Natural killer cell (primary cell): ENCODE data around the gene LINC01488. TPM values are rescaled to one million over a fixed set of nuclear protein-coding genes. Genes with fewer than 3 reads are reported as not detected.

Experiments
- ATAC-seq, 3 donors: fragments of 150-1000 bp in 2 of 3; fragments of 200-7000 bp in 1 of 3; cut with Tn5 transposase; 1 replicate in 1 of 3; 2 replicates in 2 of 3; pipeline ENCODE4 v1.10.0; 2021; ENCODE audit warnings: mild to moderate bottlenecking in 2 of 3, moderate library complexity in 2 of 3
- DNase-seq, 2 donors: peaks; one replicate each; pipeline versions ENCODE4 v3.0.0 to v3.0.0-alpha.2; 2013 to 2021; ENCODE audit warnings: mixed read lengths in 1 of 2
- H3K27ac ChIP-seq: one replicate; pipeline ENCODE4 v1.5.1; 2013; ENCODE audit warnings: mild to moderate bottlenecking, low read length
- H3K27me3 ChIP-seq: one replicate; pipeline ENCODE4 v1.6.1; 2013; ENCODE audit warnings: low read length; ENCODE audit not compliant: control insufficient read depth, insufficient read depth
- H3K36me3 ChIP-seq: one replicate; pipeline ENCODE4 v1.6.1; 2013; ENCODE audit warnings: low read length; ENCODE audit not compliant: control insufficient read depth, insufficient read depth
- H3K4me1 ChIP-seq: one replicate; pipeline ENCODE4 v1.6.1; 2013; ENCODE audit warnings: low read length; ENCODE audit not compliant: control insufficient read depth, insufficient read depth
- H3K4me3 ChIP-seq: one replicate; pipeline ENCODE4 v1.5.1; 2013; ENCODE audit warnings: low read length
- H3K9me3 ChIP-seq: one replicate; pipeline ENCODE4 v1.6.1; 2013; ENCODE audit warnings: low read length; ENCODE audit not compliant: control insufficient read depth, insufficient read depth
- H3K27ac Mint-ChIP-seq, 2 donors: one replicate each; pipeline ENCODE4 v1.8.0; 2022; ENCODE audit warnings: mild to moderate bottlenecking in 2 of 2, mixed read lengths in 2 of 2, moderate library complexity in 1 of 2
- H3K27me3 Mint-ChIP-seq, 2 donors: one replicate each; pipeline ENCODE4 v1.8.0; 2022; ENCODE audit warnings: low read depth in 2 of 2, mixed read lengths in 2 of 2
- H3K36me3 Mint-ChIP-seq: one replicate; pipeline ENCODE4 v1.8.0; 2022; ENCODE audit warnings: mixed read lengths
- H3K4me1 Mint-ChIP-seq, 2 donors: one replicate each; pipeline ENCODE4 v1.8.0; 2022; ENCODE audit warnings: mixed read lengths in 2 of 2
- H3K4me3 Mint-ChIP-seq: one replicate; pipeline ENCODE4 v1.8.0; 2022; ENCODE audit warnings: mild to moderate bottlenecking, moderate library complexity, mixed read lengths
- H3K9me3 Mint-ChIP-seq, 2 donors: one replicate each; pipeline ENCODE4 v1.8.0; 2022; ENCODE audit warnings: mixed read lengths in 2 of 2
- WGBS: methylation state at CpG from one replicate; pipeline ENCODE4 v1.1.7; 2013; ENCODE audit warnings: missing lambda C conversion rate; ENCODE audit not compliant: insufficient coverage; 5-methylcytosine and 5-hydroxymethylcytosine counted together
- intact Hi-C: fragments of 100-400 bp; cut with micrococcal nuclease; formaldehyde crosslinking; loops from one replicate; pipeline ENCODE4 v1.14.2; 2022
- total RNA-seq, 4 donors: library from RNA; stranded (reverse); fragments of 120-200 nt in 1 of 4; gene quantifications; one replicate each; pipeline versions ENCODE4 v1.2.3 to v1.2.4, GENCODE V29; 2013 to 2022
- TF ChIP-seq, protein P1 (sequence below): fragments of 200-600 bp; IDR thresholded peaks from one replicate; pipeline ENCODE4 v1.8.0; 2022; ENCODE audit warnings: antibody characterized with exemption

LINC01488 gene
- total RNA-seq, 3 donors from 2014 or later (not counting 1 experiment from before 2014, with no cell fraction given): not detected

DNA sequence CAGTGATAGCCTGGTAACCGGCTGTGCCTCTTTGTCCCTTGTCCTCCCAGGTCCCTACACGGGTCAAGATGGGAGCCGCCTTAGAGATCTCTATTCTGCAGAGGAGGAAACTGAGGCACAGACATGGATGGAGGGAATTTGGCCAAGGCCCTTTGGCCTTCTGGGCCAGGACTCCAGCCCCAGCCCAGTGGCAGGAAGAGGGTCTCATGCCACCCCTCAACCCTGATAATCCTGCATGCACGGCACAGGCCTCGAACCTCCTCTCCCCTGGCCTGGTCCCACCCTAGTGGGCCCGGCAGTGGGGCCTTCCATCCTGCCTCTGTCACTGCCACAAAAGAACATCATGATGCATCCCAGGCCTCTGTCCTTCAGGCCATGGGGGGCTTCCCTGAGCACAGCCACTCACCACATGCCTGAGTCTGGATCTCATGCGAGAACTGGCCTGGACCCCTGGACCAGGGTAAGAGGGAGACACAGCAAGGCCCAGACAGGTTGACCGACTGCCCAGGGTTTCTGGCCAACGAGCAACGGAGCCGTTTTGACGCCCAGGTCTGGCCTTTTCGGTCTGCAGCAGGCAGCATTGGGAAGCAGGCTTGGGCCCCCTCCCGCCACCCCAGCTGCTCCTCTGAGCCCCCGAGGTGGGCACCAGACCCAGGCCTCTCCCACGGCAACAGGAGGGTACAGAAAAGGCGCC lies 6.5 kb downstream of the LINC01488 start:
- H3K4me3 Mint-ChIP-seq: no peak overlapping the region
- H3K9me3 ChIP-seq: no peaks in the 10 kb centered on the region
- no peaks in the 10 kb centered on the region for H3K36me3 ChIP-seq
- H3K9me3 Mint-ChIP-seq: no peaks in the 10 kb centered on the region
- TF ChIP-seq, protein P1, sequence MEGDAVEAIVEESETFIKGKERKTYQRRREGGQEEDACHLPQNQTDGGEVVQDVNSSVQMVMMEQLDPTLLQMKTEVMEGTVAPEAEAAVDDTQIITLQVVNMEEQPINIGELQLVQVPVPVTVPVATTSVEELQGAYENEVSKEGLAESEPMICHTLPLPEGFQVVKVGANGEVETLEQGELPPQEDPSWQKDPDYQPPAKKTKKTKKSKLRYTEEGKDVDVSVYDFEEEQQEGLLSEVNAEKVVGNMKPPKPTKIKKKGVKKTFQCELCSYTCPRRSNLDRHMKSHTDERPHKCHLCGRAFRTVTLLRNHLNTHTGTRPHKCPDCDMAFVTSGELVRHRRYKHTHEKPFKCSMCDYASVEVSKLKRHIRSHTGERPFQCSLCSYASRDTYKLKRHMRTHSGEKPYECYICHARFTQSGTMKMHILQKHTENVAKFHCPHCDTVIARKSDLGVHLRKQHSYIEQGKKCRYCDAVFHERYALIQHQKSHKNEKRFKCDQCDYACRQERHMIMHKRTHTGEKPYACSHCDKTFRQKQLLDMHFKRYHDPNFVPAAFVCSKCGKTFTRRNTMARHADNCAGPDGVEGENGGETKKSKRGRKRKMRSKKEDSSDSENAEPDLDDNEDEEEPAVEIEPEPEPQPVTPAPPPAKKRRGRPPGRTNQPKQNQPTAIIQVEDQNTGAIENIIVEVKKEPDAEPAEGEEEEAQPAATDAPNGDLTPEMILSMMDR: no peak
- no peak overlapping the region for H3K27ac Mint-ChIP-seq
- ATAC-seq: no peak
- H3K4me3 ChIP-seq: no peak overlapping the region
- H3K4me1 Mint-ChIP-seq: no peaks in the 10 kb centered on the region
- DNase-seq: no peak
- H3K27me3 ChIP-seq: no peaks in the 10 kb centered on the region
- no peaks in the 10 kb centered on the region for H3K4me1 ChIP-seq
- H3K36me3 Mint-ChIP-seq: no peaks in the 10 kb centered on the region
- 93% methylated on average over 17 of the region's 17 CpGs for WGBS
- H3K27me3 Mint-ChIP-seq: peaks cover 2 to 8% of the 10 kb centered on the region in 2 donors
- intact Hi-C loops: no loop called here
- H3K27ac ChIP-seq: no peak overlapping the region

DNA sequence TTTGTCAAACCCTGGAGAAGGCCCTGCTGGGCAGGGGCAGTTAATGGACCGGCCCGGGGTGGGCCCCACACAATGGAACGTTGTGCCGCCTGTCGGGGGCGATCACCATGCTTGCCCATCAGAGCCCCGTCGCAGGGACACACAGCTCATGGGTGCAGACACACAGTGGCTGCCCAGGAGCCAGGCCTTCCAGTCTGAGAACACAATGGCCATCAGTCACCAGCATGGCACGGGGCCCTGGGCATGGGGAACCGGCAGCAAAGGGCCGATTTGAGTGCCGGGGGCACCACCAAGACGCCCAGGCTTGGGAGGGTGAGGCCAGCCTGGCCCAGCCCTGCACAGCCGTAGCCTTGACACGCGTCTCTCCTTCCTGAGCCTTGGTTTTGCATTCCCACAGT lies 7.1 kb downstream of the LINC01488 start:
- H3K9me3 ChIP-seq: no peaks in the 10 kb centered on the region
- intact Hi-C loops: no loop called here
- H3K27ac Mint-ChIP-seq: no peak overlapping the region
- ATAC-seq (no peak), DNase-seq (no peak)
- no peaks in the 10 kb centered on the region for H3K27me3 ChIP-seq
- H3K36me3 Mint-ChIP-seq: no peaks in the 10 kb centered on the region
- H3K4me1 ChIP-seq: no peaks in the 10 kb centered on the region
- 91% methylated on average over 16 of the region's 16 CpGs for WGBS
- H3K4me3 Mint-ChIP-seq: no peak overlapping the region
- H3K4me3 ChIP-seq: no peak overlapping the region
- H3K36me3 ChIP-seq: no peaks in the 10 kb centered on the region
- H3K9me3 Mint-ChIP-seq: no peaks in the 10 kb centered on the region
- H3K27ac ChIP-seq: no peak overlapping the region
- TF ChIP-seq, protein P1: no peak
- no peaks in the 10 kb centered on the region for H3K4me1 Mint-ChIP-seq
- peaks cover 2 to 8% of the 10 kb centered on the region in 2 donors for H3K27me3 Mint-ChIP-seq

- Histone ChIP-seq H3K4me3 (no peak overlapping the region), H3K9me3 (no peaks in the 10 kb centered on the region), H3K27me3 (no peaks in the 10 kb centered on the region), H3K4me1 (no peaks in the 10 kb centered on the region), H3K36me3 (no peaks in the 10 kb centered on the region), H3K27ac (no peak overlapping the region)
- Mint-ChIP-seq H3K27ac (no peak overlapping the region), H3K4me3 (no peak overlapping the region), H3K9me3 (no peaks in the 10 kb centered on the region), H3K27me3 (peaks cover 2 to 8% of the 10 kb centered on the region in 2 donors), H3K36me3 (no peaks in the 10 kb centered on the region), H3K4me1 (no peaks in the 10 kb centered on the region)
- intact Hi-C loops: no loop called here
- ATAC-seq (no peak), DNase-seq (no peak)
- TF ChIP-seq, protein P1: no peak
- WGBS: 91% methylated on average over 23 of the region's 23 CpGs
Observed at GRCh38 chr11:69489031-69489745, 7.7 kb downstream of the LINC01488 start.
